GM10847 (cell line): ENCODE results near the gene PPP2R2C.

Experiments
- POLR2A ChIP-seq: IDR thresholded peaks from 2 replicates; pipeline ENCODE4 v1.6.1; 2011; ENCODE audit not compliant: insufficient read length; ENCODE audit errors: extremely low read depth

The PPP2R2C gene

DNA sequence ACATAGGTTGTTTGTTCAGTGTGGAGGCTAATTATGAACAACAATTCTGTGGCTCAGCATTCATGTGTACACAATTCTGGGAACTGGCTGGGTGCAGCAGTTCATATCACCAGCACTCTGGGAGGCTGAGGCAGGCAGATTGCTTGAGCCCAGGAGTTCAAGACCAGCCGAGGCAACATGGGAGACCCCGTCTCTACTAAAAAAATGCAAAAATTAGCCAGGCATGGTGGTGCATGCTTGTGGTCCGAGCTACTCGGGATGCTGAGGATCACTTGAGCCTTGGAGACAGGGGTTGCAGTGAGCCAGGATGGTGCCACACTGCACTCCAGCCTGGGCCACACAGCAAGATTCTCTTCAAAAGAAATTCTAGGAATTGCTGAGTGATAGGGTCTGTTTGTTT lies 4.5 kb upstream of the PPP2R2C start:
- TF ChIP-seq POLR2A: no peak

- TF ChIP-seq POLR2A: no peak
Observed at GRCh38 chr4:6475492-6476020, 3.1 kb upstream of the PPP2R2C start.

DNA sequence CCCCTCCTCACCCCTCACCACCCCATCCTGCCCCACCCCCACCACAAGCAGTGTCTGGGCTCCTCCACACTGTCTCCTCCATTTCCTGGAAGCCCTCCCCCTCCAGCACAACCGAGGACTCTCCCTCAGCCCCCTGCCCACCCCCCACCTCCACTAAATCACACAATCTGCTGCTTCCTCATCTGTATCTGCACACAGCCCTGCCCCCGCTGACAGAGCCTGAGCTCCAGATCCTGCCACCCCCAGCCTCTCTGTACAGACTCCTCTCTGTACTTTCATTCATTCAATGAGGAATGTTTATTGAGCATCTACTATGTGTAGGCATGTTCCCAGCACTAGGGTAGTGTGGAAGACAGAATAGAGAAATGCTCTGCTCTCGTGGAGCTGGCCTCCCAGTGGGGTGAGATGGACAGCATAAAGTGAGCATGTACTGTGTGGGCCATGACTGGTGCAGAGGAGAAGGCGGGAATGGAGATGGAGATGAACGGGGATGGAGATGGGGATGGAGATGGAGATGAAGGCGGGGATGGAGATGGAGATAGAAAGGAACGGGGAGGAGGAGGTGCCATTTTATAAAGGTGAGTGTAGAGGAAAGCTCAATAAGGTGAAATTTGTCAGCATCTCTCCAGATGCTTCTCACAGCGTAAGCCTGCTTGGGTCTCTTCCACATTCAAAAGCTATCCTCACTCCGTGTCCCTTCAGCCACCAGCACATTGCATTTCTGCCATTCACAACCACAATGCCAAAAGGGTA lies 2.5 kb upstream of the PPP2R2C start:
- no peak for TF ChIP-seq POLR2A

DNA sequence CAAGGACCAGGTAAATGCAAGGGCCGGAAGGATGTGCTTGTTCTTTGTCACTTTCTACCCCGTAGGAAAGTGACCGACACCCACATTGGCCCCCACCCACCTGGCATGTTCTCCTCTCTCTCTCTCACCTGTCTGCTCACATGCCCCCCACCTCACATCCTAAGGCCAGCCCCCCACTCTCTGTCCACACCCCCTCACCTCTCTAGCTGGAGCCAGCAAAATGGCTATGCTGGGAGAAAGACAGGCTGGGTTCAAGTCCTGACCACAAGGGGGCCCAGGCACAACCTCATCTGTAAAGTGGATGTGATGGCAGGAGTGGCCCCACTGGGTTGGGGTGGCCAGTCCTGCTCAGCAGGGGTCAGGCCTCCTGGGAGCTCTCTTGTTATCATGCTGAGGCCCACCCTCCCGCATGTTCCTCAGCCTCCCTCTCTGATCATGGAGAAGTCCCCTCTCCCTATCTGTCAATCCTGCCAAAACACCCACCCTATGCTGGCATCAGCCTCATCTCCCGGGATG lies 1.7 kb upstream of the PPP2R2C start:
- no peak for TF ChIP-seq POLR2A

- TF ChIP-seq POLR2A: no peak
Observed at GRCh38 chr4:6473264-6474052, 1.0 kb upstream of the PPP2R2C start.

DNA sequence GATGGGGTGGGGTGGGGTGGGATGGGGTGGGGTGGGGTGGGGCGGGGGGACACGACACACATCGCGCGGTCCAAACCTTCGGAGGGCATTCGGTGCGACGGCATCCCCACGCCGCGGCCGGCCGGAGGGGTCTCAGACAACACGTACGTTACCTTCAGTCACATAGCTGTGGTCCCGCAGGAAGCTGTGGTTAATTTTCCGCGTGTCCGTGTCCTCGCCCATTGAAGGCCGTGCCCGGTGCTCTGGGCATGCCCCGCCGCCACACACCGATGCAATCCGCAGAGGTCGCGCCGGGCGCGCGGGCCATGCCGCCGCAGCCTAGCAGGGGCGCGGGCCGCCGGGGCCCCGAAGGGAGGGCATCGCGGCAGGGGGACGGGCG lies 417 bp downstream of the PPP2R2C start:
- no peak for TF ChIP-seq POLR2A

DNA sequence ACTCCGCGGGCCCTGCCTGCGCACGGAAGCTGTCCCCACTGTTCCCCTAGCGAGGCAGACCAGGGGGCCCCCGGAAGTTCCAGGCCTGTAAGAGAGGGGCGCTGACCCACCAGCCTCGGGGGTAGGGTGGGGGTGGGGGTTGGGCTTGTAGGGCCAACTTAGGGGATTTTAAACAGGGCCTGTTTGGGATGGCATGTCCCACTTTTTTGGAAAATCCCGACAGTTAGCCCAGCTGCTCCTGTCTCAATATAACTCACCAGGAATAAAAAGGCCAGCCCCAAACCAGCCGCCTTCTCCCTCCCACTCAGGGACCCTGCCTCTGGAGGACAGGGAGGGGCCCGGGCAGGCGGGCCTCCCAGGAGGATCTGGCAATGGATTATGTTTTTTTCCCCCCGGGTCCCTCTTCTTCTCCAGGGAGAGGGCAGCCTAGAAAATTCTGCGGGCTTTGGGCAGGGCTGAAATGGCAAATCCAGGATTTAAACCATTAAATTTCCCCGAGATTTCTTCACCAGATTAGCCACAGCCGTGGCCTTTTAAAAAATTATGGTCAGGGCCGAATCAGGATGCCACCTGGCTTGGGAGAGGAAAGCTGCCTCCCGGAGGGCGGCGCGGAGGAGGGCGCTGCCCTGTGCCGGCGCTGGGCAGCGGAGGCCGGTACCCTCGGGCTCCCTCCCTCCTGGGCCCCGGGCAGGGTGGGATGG lies 957 bp downstream of the PPP2R2C start:
- TF ChIP-seq POLR2A: no peak

DNA sequence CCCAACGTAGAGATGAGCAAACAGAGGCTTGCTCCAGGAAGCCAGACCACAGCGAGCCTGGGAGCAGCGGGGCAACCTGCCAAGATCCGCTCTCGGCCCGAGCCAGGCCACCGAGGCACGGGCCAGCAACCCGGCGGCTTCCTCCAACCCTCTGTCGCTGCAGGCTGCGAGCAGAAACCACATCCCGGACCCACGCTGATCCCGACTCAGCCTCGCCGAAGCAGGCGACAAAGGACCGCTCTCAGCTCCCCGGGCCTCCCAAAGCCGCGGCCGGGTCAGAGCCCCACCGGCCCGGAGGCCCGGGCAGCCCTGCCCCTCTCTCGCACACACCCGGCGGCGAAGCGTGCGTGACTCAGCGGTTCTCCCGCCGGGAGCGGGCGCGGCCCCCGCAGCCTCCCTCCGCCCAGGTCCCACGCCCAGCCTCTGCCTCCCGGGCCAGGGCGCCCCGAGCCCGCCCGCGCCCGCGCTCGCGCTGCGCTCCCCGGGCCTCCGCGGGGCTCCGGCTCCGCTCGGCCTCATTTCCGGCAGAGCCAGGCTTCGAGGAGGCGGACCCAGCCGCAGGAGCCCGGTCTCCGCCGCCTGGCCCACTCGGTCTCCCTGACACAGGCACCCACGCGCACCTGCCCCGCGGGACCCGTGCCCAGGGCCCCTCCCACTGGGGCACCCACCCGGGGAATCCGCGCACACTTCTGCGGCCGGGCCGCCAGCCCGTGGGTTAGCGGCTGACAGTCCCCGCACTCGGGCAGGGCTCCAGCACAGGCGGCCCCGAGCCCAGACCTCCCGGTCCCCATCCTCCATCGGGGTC lies 1.7 kb downstream of the PPP2R2C start:
- TF ChIP-seq POLR2A: no peak

DNA sequence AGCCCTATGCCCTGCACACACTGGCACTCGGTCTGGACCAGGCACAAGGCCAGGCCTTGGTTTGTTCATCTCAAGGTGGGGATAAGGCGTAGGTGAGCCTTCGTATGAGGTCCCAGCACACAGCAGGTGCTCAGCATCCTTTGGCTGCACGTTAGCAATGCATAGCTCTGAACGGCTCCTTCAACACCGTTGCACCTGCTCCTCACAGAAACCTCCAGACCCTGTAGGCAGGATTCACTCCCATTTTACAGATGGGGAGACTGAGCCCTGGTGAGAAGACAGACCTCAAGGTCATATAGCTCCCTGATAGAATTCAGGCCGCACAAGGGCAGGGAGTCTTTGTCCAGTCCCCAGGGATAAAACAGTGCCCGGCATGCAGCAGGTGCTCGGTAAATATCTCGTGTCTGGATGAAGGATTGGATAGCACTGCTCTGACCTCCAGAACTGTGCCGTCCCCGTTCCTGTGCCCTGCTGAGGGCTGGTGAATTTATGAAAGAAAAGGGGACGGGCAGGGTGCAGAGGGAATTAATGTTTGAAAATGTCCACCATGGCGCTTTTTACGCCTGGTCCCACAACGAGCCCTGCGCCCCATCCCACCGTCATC lies 2.4 kb downstream of the PPP2R2C start:
- TF ChIP-seq POLR2A: no peak

DNA sequence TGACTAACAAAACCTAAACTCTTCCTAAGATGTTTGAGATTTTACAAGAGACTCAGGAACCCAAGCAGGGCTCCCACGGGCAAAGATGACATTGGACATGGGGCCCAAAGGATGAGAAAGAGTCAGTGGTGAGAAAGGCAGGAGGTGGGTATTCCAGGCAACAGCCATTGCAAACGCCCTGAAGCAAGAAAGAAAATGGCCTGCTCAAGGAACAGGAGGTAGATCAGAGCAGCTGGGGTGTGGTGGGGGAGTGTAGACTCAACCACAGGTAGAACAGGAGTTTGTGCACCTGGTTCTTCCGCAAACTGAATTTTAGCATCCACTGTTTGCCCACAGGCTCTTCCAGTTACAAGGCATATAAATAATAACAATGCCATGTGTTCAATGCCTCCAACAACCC lies 3.3 kb downstream of the PPP2R2C start:
- no peak for TF ChIP-seq POLR2A

DNA sequence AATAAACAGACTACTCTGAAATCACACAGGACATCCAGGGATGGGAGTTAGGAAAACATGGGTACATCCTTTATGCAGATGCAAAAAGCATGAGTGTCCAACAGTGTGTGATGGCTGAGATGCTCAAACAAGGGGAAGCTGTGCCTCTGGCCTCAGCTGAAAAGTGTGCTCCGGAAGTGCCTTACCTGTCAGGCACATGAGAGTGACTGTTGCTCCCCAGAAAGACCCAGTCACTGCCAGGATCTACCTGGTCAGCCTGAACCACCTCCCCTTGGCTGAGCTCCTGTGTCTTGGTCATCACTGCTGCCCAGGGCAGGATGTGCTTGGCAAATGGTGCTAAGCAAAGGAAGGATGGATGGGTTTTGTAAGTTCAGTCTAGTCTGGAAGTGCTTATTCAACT lies 4.0 kb downstream of the PPP2R2C start:
- TF ChIP-seq POLR2A: no peak

DNA sequence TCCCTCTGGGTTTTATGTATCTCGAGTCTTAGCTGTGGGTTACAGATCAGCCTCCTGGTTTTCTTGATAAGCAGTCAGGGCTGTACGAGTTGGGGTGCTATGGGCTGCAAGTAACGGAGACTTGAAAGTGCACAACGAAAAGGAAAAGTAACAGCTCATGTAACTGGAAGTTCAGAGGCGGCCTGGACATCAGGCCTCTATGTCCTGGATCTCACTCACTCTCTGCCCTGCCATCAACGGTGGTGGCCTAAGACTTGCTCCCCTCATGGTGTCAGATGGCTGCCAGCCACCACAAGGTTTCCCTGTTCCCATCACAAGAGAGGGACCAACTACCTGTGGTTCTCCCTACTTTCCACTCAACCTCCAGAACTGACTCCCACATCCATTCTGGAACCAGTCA lies 4.8 kb downstream of the PPP2R2C start:
- no peak for TF ChIP-seq POLR2A

DNA sequence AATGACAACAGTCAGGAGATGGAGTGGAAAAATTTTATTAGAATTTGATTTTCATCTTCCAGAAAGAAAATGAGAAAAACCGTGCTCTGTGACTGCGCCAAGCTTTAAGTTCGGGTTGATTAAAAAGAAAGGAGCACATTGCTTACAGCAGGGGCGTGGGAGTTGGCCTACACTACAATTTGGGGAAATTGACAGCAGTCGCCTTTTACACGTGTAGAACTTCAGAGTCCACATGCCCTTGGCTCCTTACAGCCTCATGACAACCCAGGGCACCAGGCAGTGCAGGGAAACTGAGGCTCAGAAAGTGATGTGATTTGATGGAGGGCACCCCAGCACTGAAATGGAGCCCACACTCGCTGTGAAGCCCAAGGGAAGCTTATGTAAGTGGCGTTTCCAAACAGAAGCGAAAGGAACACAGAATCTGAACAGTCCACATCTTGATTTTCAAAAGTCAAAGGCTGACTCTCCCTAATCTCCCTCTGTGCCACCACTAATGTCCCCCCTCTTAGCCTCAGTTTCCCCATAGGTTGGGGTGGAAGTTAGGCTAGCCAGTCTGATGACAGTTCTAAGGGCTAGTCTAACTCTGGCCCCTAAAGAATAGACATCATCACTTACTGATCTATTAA lies 5.5 kb downstream of the PPP2R2C start:
- TF ChIP-seq POLR2A: no peak

DNA sequence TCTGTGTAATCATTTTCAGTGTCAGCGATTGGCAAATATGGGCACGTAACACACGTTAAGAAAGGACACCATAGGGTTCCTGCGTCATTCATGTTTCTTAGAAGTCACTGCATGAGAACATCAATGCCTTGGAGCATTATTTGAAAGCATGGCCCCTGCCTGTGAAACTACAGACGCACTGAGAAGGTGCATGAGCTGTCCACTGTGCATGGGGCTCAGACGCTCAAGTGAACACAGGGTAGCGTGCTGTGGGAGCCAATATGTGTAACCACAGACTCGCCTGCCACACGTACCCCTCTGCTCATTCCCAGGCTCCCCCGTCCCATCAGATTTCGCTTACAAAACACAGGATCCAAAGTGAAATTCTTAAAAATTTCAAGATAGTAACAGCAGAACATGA lies 6.5 kb downstream of the PPP2R2C start:
- no peak for TF ChIP-seq POLR2A
